AG04450 (cell line): ENCODE measurements around the gene MIPOL1. TPM values are rescaled to one million over a fixed set of nuclear protein-coding genes. Genes with fewer than 3 reads are reported as not detected.

Experiments used
- CTCF ChIA-PET: fragments of 300-600, 350-600 bp; formaldehyde crosslinking; extraction: SDS; loops from one replicate; lab custom pipeline; 2022; ENCODE audit warnings: antibody characterized with exemption, inconsistent platforms; lab: Charles Lee
- POLR2A ChIA-PET: fragments of 350-600 bp; formaldehyde crosslinking; extraction: SDS; loops from one replicate; lab custom pipeline; 2021; ENCODE audit warnings: antibody characterized with exemption, inconsistent platforms; lab: Yijun Ruan, JAX
- DNase-seq: peaks from one replicate; pipeline ENCODE4 v3.0.0-alpha.2; 2011; ENCODE audit warnings: low read depth, low spot score
- H3K27ac ChIP-seq: one replicate; pipeline ENCODE4 v1.5.1; 2012; ENCODE audit warnings: low read depth, low read length, control low read depth
- H3K27me3 ChIP-seq: one replicate; pipeline ENCODE4 v1.6.0; 2012; ENCODE audit warnings: low read length; ENCODE audit not compliant: control insufficient read depth, insufficient read depth
- H3K4me3 ChIP-seq: 2 replicates; pipeline ENCODE4 v1.5.1; 2011; ENCODE audit warnings: mild to moderate bottlenecking, low read depth, low read length, control low read depth
- H3K9me3 ChIP-seq: 2 replicates; pipeline ENCODE4 v1.5.1; 2012; ENCODE audit warnings: low read length; ENCODE audit not compliant: control insufficient read depth, insufficient read depth
- polyA plus RNA-seq: library from polyadenylated mRNA; depleted of rRNA; stranded (reverse); fragments of >200 nt; gene quantifications from 2 replicates; pipeline ENCODE4 v1.2.3, GENCODE V29; 2011
- TF ChIP-seq, protein P1 (sequence below): IDR thresholded peaks from 2 replicates; pipeline ENCODE4 v1.5.1; 2011; ENCODE audit warnings: low read depth, low read length, control low read depth, inconsistent platforms

MIPOL1 gene
- polyA plus RNA-seq, 1 experiment, result 7.0 TPM

DNA sequence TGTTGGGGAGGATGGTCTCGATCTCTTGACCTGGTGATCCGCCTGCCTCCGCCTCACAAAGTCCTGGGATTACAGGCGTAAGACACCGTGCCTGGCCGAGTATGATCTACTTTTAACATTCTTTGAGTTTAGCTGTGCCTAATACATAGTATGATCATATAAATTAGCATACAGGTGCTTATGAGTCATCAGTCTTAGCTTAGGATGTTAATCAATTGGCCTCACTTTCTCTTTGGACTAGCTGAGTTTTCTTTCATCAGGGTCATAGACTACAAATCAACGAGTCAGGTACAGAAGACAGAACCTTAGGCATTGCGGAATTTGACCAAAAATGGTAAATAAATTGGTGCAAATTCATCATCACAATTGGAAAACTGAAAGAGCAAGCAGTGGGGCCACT lies 27.5 kb upstream of the MIPOL1 start:
- no peaks in the 10 kb centered on the region; the same call in 1 of the 2 replicates for H3K9me3 ChIP-seq
- TF ChIP-seq, protein P1, sequence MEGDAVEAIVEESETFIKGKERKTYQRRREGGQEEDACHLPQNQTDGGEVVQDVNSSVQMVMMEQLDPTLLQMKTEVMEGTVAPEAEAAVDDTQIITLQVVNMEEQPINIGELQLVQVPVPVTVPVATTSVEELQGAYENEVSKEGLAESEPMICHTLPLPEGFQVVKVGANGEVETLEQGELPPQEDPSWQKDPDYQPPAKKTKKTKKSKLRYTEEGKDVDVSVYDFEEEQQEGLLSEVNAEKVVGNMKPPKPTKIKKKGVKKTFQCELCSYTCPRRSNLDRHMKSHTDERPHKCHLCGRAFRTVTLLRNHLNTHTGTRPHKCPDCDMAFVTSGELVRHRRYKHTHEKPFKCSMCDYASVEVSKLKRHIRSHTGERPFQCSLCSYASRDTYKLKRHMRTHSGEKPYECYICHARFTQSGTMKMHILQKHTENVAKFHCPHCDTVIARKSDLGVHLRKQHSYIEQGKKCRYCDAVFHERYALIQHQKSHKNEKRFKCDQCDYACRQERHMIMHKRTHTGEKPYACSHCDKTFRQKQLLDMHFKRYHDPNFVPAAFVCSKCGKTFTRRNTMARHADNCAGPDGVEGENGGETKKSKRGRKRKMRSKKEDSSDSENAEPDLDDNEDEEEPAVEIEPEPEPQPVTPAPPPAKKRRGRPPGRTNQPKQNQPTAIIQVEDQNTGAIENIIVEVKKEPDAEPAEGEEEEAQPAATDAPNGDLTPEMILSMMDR, result no peak
- ChIA-PET CTCF (interaction anchor here (1.3 kb wide), 1 partner anchor 20 kb away, joined by 5 read pairs; no protein-coding TSS in a partner anchor), POLR2A (no interaction called here)
- no peak overlapping the region for H3K27ac ChIP-seq
- H3K4me3 ChIP-seq, result no peak overlapping the region
- no peaks in the 10 kb centered on the region for H3K27me3 ChIP-seq
- DNase-seq, result no peak

DNA sequence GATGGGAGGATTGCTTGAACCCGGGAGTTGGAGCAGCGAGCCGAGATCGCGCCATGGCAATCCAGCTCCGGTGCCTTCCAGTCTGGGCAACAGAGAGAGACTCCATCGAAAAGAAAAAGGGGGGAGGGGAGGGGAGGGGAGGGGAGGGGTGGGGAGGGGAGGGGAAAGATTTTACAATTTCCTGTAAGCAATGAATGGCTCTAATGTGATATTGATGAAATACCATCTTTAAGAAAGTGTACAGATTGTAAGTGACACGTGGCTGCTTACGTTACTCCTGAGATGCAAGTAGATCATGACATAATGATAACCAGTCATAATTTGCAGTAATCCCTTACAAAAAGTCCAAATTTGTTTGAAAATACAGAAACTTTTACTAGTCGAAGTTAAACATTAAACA lies 26.7 kb upstream of the MIPOL1 start:
- Histone ChIP-seq H3K9me3 (no peaks in the 10 kb centered on the region; the same call in 1 of the 2 replicates), H3K4me3 (no peak overlapping the region), H3K27me3 (no peaks in the 10 kb centered on the region), H3K27ac (no peak overlapping the region)
- TF ChIP-seq, protein P1, result no peak
- ChIA-PET POLR2A (interaction anchor here (1.4 to 1.5 kb wide), 2 partner anchors 18 to 26 kb away, joined by 3 to 25 read pairs; partner anchors contain the start of gene MIPOL1), CTCF (interaction anchor here (0.7 to 2.3 kb wide), 6 partner anchors 11 to 62 kb away, joined by 3 to 20 read pairs (median 4); no protein-coding TSS in a partner anchor)
- DNase-seq, result no peak

DNA sequence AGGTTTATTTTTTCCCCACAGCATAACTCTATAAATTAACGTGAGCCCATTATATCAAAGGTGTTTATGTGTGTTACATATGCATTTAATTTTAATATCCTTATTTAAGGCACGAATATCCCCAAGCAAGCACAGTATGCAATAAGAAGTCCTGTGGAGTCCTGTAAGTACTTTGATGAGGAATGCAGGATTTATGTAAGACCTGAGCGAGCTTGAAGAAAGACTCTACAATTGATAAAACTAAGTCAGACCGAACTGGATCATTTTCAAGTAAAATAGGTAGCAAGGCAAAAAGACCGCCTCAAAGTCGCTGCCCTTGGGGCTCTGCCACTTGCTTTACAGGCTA lies 26.1 kb upstream of the MIPOL1 start:
- Histone ChIP-seq H3K9me3 (no peaks in the 10 kb centered on the region; the same call in 1 of the 2 replicates), H3K4me3 (peak overlapping the region; percentile 93), H3K27me3 (no peaks in the 10 kb centered on the region), H3K27ac (peak overlapping the region; percentile 97)
- TF ChIP-seq, protein P1, result no peak
- POLR2A ChIA-PET, result interaction anchor here (1.1 to 1.5 kb wide), 3 partner anchors 19 to 59 kb away, joined by 3 to 25 read pairs (median 4); partner anchors contain the start of gene MIPOL1
- CTCF ChIA-PET, result interaction anchor here (0.9 to 2.3 kb wide), 5 partner anchors 11 to 61 kb away, joined by 3 to 20 read pairs (median 5); no protein-coding TSS in a partner anchor
- no peak for DNase-seq

DNA sequence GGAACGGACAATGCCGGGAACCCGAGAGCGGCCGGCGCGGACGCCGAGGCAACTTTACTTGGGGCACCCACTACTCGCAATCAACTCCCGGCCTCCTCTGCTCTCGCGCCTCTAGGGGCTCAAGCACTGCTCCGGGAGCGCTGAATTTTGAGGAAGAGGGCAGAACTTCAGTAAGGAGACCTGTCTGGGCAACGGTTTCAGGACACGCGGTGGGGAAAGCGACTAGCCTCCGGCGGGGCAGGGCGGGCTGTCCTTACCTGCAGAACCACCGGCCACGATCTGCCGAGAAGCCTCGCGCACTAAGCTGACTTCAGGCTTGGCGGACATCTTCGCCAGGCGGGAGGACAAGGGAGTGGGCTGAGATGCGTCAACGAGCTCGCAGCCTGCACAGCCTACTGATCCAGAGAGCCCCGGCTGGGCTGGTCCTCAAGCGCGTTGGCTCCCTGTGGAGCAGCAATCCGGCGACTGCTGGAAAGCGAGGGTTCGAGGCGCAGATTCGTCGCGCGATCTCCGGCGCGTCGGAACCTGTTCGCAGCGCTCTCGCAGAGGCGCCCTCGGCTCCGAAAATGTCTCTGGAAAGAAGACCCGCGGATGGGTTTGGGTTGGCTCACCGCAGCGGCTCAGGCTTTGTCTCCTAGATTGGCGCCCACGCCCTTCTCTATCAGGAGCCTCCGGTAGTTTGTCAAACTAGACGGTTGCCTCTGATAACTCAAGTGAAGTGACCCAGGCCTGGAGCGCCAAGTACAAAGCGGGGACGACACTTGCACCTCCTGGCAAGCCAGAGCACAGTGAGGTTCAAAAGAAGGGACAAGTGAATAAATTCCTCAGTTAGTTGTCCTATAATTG lies 25.5 kb upstream of the MIPOL1 start, which contains the start of gene SLC25A21:
Gene SLC25A21 (minus strand): TSS at position 583 of the 846 bp plus-strand sequence.
- H3K9me3 ChIP-seq, result no peaks in the 10 kb centered on the region; the same call in 1 of the 2 replicates
- H3K4me3 ChIP-seq, result peak within 1 kb of the TSS; percentile 93
- ChIA-PET POLR2A (interaction anchor here (1.1 to 1.5 kb wide), 3 partner anchors 19 to 58 kb away, joined by 3 to 25 read pairs (median 4); partner anchors contain the start of gene MIPOL1), CTCF (interaction anchor here (0.8 to 2.3 kb wide), 6 partner anchors 10 to 60 kb away, joined by 3 to 20 read pairs (median 4); no protein-coding TSS in a partner anchor)
- H3K27ac ChIP-seq, result peak within 1 kb of the TSS; percentile 97
- DNase-seq, result peak; percentile 59
- no peaks in the 10 kb centered on the region for H3K27me3 ChIP-seq
- TF ChIP-seq, protein P1, result peak; percentile 25; the same call in 1 of the 2 replicates
